GM23338 (cell line): ENCODE data around the gene AXIN1. TPM values are rescaled to one million over a fixed set of nuclear protein-coding genes. Genes with fewer than 3 reads are reported as not detected.

Source experiments
- ATAC-seq: fragments of 200-7000 bp; cut with Tn5 transposase; 3 replicates; pipeline ENCODE4 v1.9.1; 2020
- DNase-seq: peaks from one replicate; pipeline ENCODE4 v3.0.0-alpha.2; 2015; ENCODE audit warnings: low spot score
- H2AFZ ChIP-seq: fragments of 200-600 bp; sonication (generic); 2 replicates; pipeline ENCODE4 v1.8.0; 2016; ENCODE audit warnings: antibody characterized with exemption, mild to moderate bottlenecking, moderate library complexity
- H3F3A ChIP-seq: fragments of 200-600 bp; sonication (generic); replicated peaks from 2 replicates; pipeline ENCODE4 v1.8.0; 2017; ENCODE audit warnings: antibody characterized with exemption, mixed run types, low read depth
- H3K27ac ChIP-seq: fragments of 200-600 bp; sonication (generic); 2 replicates; pipeline ENCODE4 v1.6.1; 2016; ENCODE audit warnings: low read depth
- H3K27me3 ChIP-seq: fragments of 200-600 bp; sonication (generic); 2 replicates; pipeline ENCODE4 v1.8.0; 2016; ENCODE audit warnings: mild to moderate bottlenecking, mixed run types, moderate library complexity; ENCODE audit not compliant: insufficient read depth
- H3K36me3 ChIP-seq: fragments of 200-600 bp; sonication (generic); 2 replicates; pipeline ENCODE4 v1.8.0; 2016; ENCODE audit warnings: mild to moderate bottlenecking; ENCODE audit not compliant: insufficient read depth
- H3K4me1 ChIP-seq: fragments of 200-600 bp; sonication (generic); 2 replicates; pipeline ENCODE4 v1.8.0; 2016; ENCODE audit warnings: mild to moderate bottlenecking, moderate library complexity; ENCODE audit not compliant: insufficient read depth
- H3K4me2 ChIP-seq: fragments of 200-600 bp; sonication (generic); 2 replicates; pipeline ENCODE4 v1.7.1; 2017; ENCODE audit warnings: mixed run types
- H3K4me3 ChIP-seq: fragments of 200-600 bp; sonication (generic); 2 replicates; pipeline ENCODE4 v1.6.1; 2016; ENCODE audit warnings: mixed run types
- H3K79me2 ChIP-seq: fragments of 200-600 bp; sonication (generic); replicated peaks from 2 replicates; pipeline ENCODE4 v1.8.0; 2017; ENCODE audit warnings: mild to moderate bottlenecking; ENCODE audit not compliant: insufficient read depth
- H3K9me2 ChIP-seq: fragments of 200-600 bp; sonication (generic); 2 replicates; pipeline ENCODE4 v1.8.0; 2017; ENCODE audit not compliant: insufficient read depth
- H4K20me1 ChIP-seq: fragments of 200-600 bp; sonication (generic); replicated peaks from 2 replicates; pipeline ENCODE4 v1.8.0; 2017; ENCODE audit warnings: mild to moderate bottlenecking; ENCODE audit not compliant: insufficient read depth
- H3K27ac Mint-ChIP-seq: 2 replicates; pipeline ENCODE4 v1.8.0; 2020; ENCODE audit warnings: inconsistent platforms, mild to moderate bottlenecking, moderate library complexity, mixed read lengths
- H3K27me3 Mint-ChIP-seq: 3 replicates; pipeline ENCODE4 v1.8.0; 2022; ENCODE audit warnings: low read depth, mild to moderate bottlenecking, moderate library complexity, mixed read lengths, inconsistent platforms; ENCODE audit not compliant: insufficient read depth, poor library complexity
- H3K36me3 Mint-ChIP-seq: 3 replicates; pipeline ENCODE4 v1.8.0; 2021; ENCODE audit warnings: low read depth, mild to moderate bottlenecking, inconsistent platforms, moderate library complexity, mixed read lengths
- H3K4me1 Mint-ChIP-seq: 3 replicates; pipeline ENCODE4 v1.8.0; 2020; ENCODE audit warnings: mild to moderate bottlenecking, inconsistent platforms, mixed read lengths
- H3K4me3 Mint-ChIP-seq: 3 replicates; pipeline ENCODE4 v1.8.0; 2021; ENCODE audit warnings: moderate library complexity, mild to moderate bottlenecking, inconsistent platforms, mixed read lengths
- H3K9me3 Mint-ChIP-seq: 3 replicates; pipeline ENCODE4 v1.8.0; 2020; ENCODE audit warnings: moderate library complexity, mild to moderate bottlenecking, inconsistent platforms, mixed read lengths
- CREB1 ChIP-seq: fragments of 250-450 bp; sonication (Bioruptor Pico); IDR thresholded peaks from 2 replicates; pipeline ENCODE4 v1.5.0; 2020; ENCODE audit warnings: low read depth, mild to moderate bottlenecking, moderate library complexity
- ETS1 ChIP-seq: IDR thresholded peaks from 2 replicates; pipeline ENCODE4 v1.6.1; 2016; ENCODE audit warnings: antibody characterized with exemption
- EZH2 ChIP-seq: fragments of 200-600 bp; sonication (generic); IDR thresholded peaks from one replicate; pipeline ENCODE4 v1.8.0; 2017; ENCODE audit warnings: antibody characterized with exemption, mild to moderate bottlenecking, low read depth; ENCODE audit not compliant: unreplicated experiment
- EZH2phosphoT487 ChIP-seq: fragments of 200-600 bp; sonication (generic); IDR thresholded peaks from one replicate; pipeline ENCODE4 v1.8.1; 2018; ENCODE audit warnings: antibody characterized with exemption; ENCODE audit not compliant: unreplicated experiment
- JUNB ChIP-seq: IDR thresholded peaks from one replicate; pipeline ENCODE4 v1.6.1; 2016; ENCODE audit warnings: antibody characterized with exemption; ENCODE audit not compliant: unreplicated experiment
- NANOG ChIP-seq: IDR thresholded peaks from 2 replicates; pipeline ENCODE4 v1.6.1; 2016; ENCODE audit warnings: antibody characterized with exemption, borderline replicate concordance
- POLR2AphosphoS5 ChIP-seq: IDR thresholded peaks from 2 replicates; pipeline ENCODE4 v1.6.1; 2016; ENCODE audit warnings: antibody characterized with exemption, low read depth
- STAT1 ChIP-seq: IDR thresholded peaks from one replicate; pipeline ENCODE4 v1.6.1; 2016; ENCODE audit warnings: antibody characterized with exemption; ENCODE audit not compliant: unreplicated experiment
- ZNF114 ChIP-seq: fragments of 250-450 bp; sonication (Bioruptor Pico); IDR thresholded peaks from 2 replicates; pipeline ENCODE4 v1.5.0; 2020; ENCODE audit warnings: mild to moderate bottlenecking, moderate library complexity
- ZNF331 ChIP-seq: fragments of 250-450 bp; sonication (Bioruptor Pico); IDR thresholded peaks from 2 replicates; pipeline ENCODE4 v1.5.0; 2020; ENCODE audit warnings: low read depth, mild to moderate bottlenecking, moderate library complexity
- ZNF462 ChIP-seq: fragments of 250-450 bp; sonication (Bioruptor Pico); IDR thresholded peaks from 2 replicates; pipeline ENCODE4 v1.5.0; 2020; ENCODE audit warnings: mild to moderate bottlenecking, moderate library complexity
- polyA plus RNA-seq: library from polyadenylated mRNA; unstranded; fragments of >200 nt; fragmentation: Nextera tagmentation; extraction: Ambion mirVana; gene quantifications from 2 replicates; pipeline ENCODE4 v1.2.1, GENCODE V29; 2016
- total RNA-seq: library from RNA; depleted of rRNA; stranded (reverse); fragments of >200 nt; shearing (Covaris generic); gene quantifications from 2 replicates; pipeline ENCODE4 v1.2.3, GENCODE V29; 2014
- TF ChIP-seq, protein P1 (sequence below): IDR thresholded peaks from one replicate; pipeline ENCODE4 v1.6.1; 2018; ENCODE audit warnings: antibody characterized with exemption; ENCODE audit not compliant: unreplicated experiment
- TF ChIP-seq, protein P2 (sequence below), 2 experiments: fragments of 200-600 bp in 1 of 2; sonication (generic) in 1 of 2; conservative IDR thresholded peaks; 2 replicates each; pipeline versions ENCODE4 v1.5.1 to v1.6.1; 2016 to 2017; ENCODE audit warnings: antibody characterized with exemption in 2 of 2, low read depth in 2 of 2, mild to moderate bottlenecking in 2 of 2, moderate library complexity in 1 of 2

Gene AXIN1
- total and polyA plus RNA-seq, 2 experiments from 2014 or later, result 14.3 to 54.5 TPM

DNA sequence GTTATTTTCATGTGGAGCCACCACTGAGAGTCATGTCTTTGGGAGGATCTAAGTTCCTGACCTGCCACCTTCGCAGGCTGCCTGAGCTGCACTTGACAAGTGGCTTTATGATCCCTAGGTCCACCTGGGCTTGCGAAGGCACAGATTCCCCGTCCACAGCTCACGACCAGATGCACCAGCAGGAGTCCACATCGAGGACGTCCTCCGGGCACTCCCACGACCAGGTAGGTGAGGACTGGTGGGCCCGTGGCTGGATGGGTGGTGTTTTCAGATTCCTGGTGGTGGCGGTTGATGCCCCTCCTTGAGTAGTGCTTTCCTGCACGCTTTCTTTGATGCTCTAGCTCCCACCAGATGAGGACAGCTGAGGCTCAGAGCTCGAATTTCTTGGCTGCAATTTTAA is 103.1 kb downstream of the AXIN1 start:
- peaks cover 10% of the 10 kb centered on the region for H4K20me1 ChIP-seq
- no peaks in the 10 kb centered on the region; the same call in 1 of the 2 replicates for H3K79me2 ChIP-seq

More for the DNA sequence above, 103.1 kb downstream of the AXIN1 start:
- Mint-ChIP-seq H3K9me3 (no peaks in the 10 kb centered on the region), H3K27me3 (peaks cover 5% of the 10 kb centered on the region), H3K4me3 (no peak overlapping the region), H3K36me3 (peaks cover 18% of the 10 kb centered on the region; the same call in 2 of the 3 replicates), H3K27ac (no peak overlapping the region), H3K4me1 (peaks cover 4% of the 10 kb centered on the region; the same call in 2 of the 3 replicates)
- no peak overlapping the region for H3K27ac ChIP-seq
- no peak for DNase-seq
- H3K4me2 ChIP-seq, result no peak overlapping the region
- 0 out of 2 replicates have a peak, but pooled peaks cover 4% of the 10 kb centered on the region for H3F3A ChIP-seq
- TF ChIP-seq EZH2 (no peak), ZNF331 (CRISPR knock-in tag) (no peak), STAT1 (no peak), POLR2AphosphoS5 (no peak), EZH2phosphoT487 (no peak), JUNB (no peak), NANOG (no peak), ZNF114 (CRISPR knock-in tag) (no peak), ZNF462 (CRISPR knock-in tag) (no peak), CREB1 (CRISPR knock-in tag) (no peak), ETS1 (no peak)
- TF ChIP-seq, protein P1, sequence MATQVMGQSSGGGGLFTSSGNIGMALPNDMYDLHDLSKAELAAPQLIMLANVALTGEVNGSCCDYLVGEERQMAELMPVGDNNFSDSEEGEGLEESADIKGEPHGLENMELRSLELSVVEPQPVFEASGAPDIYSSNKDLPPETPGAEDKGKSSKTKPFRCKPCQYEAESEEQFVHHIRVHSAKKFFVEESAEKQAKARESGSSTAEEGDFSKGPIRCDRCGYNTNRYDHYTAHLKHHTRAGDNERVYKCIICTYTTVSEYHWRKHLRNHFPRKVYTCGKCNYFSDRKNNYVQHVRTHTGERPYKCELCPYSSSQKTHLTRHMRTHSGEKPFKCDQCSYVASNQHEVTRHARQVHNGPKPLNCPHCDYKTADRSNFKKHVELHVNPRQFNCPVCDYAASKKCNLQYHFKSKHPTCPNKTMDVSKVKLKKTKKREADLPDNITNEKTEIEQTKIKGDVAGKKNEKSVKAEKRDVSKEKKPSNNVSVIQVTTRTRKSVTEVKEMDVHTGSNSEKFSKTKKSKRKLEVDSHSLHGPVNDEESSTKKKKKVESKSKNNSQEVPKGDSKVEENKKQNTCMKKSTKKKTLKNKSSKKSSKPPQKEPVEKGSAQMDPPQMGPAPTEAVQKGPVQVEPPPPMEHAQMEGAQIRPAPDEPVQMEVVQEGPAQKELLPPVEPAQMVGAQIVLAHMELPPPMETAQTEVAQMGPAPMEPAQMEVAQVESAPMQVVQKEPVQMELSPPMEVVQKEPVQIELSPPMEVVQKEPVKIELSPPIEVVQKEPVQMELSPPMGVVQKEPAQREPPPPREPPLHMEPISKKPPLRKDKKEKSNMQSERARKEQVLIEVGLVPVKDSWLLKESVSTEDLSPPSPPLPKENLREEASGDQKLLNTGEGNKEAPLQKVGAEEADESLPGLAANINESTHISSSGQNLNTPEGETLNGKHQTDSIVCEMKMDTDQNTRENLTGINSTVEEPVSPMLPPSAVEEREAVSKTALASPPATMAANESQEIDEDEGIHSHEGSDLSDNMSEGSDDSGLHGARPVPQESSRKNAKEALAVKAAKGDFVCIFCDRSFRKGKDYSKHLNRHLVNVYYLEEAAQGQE, result no peak
- TF ChIP-seq, protein P2, sequence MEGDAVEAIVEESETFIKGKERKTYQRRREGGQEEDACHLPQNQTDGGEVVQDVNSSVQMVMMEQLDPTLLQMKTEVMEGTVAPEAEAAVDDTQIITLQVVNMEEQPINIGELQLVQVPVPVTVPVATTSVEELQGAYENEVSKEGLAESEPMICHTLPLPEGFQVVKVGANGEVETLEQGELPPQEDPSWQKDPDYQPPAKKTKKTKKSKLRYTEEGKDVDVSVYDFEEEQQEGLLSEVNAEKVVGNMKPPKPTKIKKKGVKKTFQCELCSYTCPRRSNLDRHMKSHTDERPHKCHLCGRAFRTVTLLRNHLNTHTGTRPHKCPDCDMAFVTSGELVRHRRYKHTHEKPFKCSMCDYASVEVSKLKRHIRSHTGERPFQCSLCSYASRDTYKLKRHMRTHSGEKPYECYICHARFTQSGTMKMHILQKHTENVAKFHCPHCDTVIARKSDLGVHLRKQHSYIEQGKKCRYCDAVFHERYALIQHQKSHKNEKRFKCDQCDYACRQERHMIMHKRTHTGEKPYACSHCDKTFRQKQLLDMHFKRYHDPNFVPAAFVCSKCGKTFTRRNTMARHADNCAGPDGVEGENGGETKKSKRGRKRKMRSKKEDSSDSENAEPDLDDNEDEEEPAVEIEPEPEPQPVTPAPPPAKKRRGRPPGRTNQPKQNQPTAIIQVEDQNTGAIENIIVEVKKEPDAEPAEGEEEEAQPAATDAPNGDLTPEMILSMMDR (conservative IDR thresholded peaks at IDR 0.05; ENCODE audit: low read depth in 2 of 2), result no peak
- H3K36me3 ChIP-seq, result no peaks in the 10 kb centered on the region
- H3K4me1 ChIP-seq, result no peaks in the 10 kb centered on the region
- H2AFZ ChIP-seq, result no peak overlapping the region
- no peaks in the 10 kb centered on the region for H3K9me2 ChIP-seq
- no peaks in the 10 kb centered on the region for H3K27me3 ChIP-seq
- H3K4me3 ChIP-seq, result no peak overlapping the region
- no peak for ATAC-seq
